ENCODE results near the gene LMF1.

- TF ChIP-seq CTCF (IDR thresholded peaks at IDR 0.05) (no peak), POLR2A (IDR thresholded peaks at IDR 0.05) (no peak)
Measured at GRCh38 chr16:1006781-1007180, 36.0 kb upstream of the LMF1 start.
